MCF 10A (cell line): Measurements from ENCODE around the gene EMC8. TPM values are rescaled to one million over a fixed set of nuclear protein-coding genes. Genes with fewer than 3 reads are reported as not detected.

ENCODE experiments used
- BruUV-seq: library from RNA; stranded (reverse); fragments of 400-500 nt; replicated peaks from 2 replicates; lab custom pipeline; 2021; lab: Mats Ljungman, UMichigan
- CTCF ChIA-PET: fragments of 300-600 bp; sonication (Branson Sonifier 250); formaldehyde crosslinking; extraction: SDS; loops from one replicate; lab custom pipeline; 2021; ENCODE audit warnings: antibody characterized with exemption, inconsistent platforms; lab: Yijun Ruan, JAX
- POLR2A ChIA-PET: fragments of 300-600, 350-650 bp; sonication (Branson Sonifier 250); formaldehyde crosslinking; extraction: SDS; loops from one replicate; lab custom pipeline; 2020; ENCODE audit warnings: antibody characterized with exemption, inconsistent platforms; lab: Yijun Ruan, JAX
- DNase-seq: peaks from one replicate; pipeline ENCODE4 v3.0.0-alpha.2; 2018; ENCODE audit not compliant: unreplicated experiment
- H3K27ac Mint-ChIP-seq: one replicate; pipeline ENCODE4 v1.8.0; 2022; ENCODE audit warnings: mild to moderate bottlenecking, low read depth, mixed read lengths; ENCODE audit not compliant: unreplicated experiment
- H3K27me3 Mint-ChIP-seq: one replicate; pipeline ENCODE4 v1.8.0; 2022; ENCODE audit warnings: mixed read lengths; ENCODE audit not compliant: insufficient read depth, unreplicated experiment
- H3K36me3 Mint-ChIP-seq: one replicate; pipeline ENCODE4 v1.8.0; 2022; ENCODE audit warnings: mild to moderate bottlenecking, moderate library complexity, mixed read lengths; ENCODE audit not compliant: insufficient read depth, unreplicated experiment
- H3K4me1 Mint-ChIP-seq: one replicate; pipeline ENCODE4 v1.8.0; 2022; ENCODE audit warnings: mixed read lengths; ENCODE audit not compliant: insufficient read depth, unreplicated experiment
- H3K4me3 Mint-ChIP-seq: one replicate; pipeline ENCODE4 v1.8.0; 2022; ENCODE audit warnings: mild to moderate bottlenecking, moderate library complexity, mixed read lengths; ENCODE audit not compliant: unreplicated experiment
- H3K9me3 Mint-ChIP-seq: one replicate; pipeline ENCODE4 v1.8.0; 2022; ENCODE audit warnings: mixed read lengths; ENCODE audit not compliant: unreplicated experiment
- CTCF ChIP-seq: fragments of 200-600 bp; IDR thresholded peaks from one replicate; pipeline ENCODE4 v1.8.0; 2022; ENCODE audit warnings: antibody characterized with exemption, mild to moderate bottlenecking; ENCODE audit not compliant: unreplicated experiment
- intact Hi-C: fragments of 100-400 bp; cut with micrococcal nuclease; formaldehyde crosslinking; loops from 2 replicates; pipeline ENCODE4 v1.14.1; 2022
- total RNA-seq: library from RNA; stranded (reverse); gene quantifications from 2 replicates; pipeline ENCODE4 v1.2.3, GENCODE V29; 2022

EMC8 gene
- total RNA-seq, 1 experiment from 2014 or later: 68.5 TPM

- ChIA-PET CTCF (no interaction called here), POLR2A (no interaction called here)
- no TSS peak for BruUV-seq
- DNase-seq: no peak
- Mint-ChIP-seq H3K4me1 (peaks cover 8% of the 10 kb centered on the region), H3K27ac (no peak overlapping the region), H3K27me3 (peaks cover 20% of the 10 kb centered on the region), H3K36me3 (peaks cover 59% of the 10 kb centered on the region), H3K4me3 (no peak overlapping the region), H3K9me3 (no peaks in the 10 kb centered on the region)
- intact Hi-C loops: no loop called here
- TF ChIP-seq CTCF: no peak
These were observed 7.2 kb upstream of the EMC8 start for GRCh38 chr16:85806539-85806938.

GRCh38 chr16:85805442-85806045, 6.2 kb upstream of the EMC8 start:
- Mint-ChIP-seq H3K9me3 (no peaks in the 10 kb centered on the region), H3K27me3 (peaks cover 10% of the 10 kb centered on the region), H3K4me1 (peaks cover 17% of the 10 kb centered on the region), H3K27ac (no peak overlapping the region), H3K36me3 (peaks cover 61% of the 10 kb centered on the region), H3K4me3 (no peak overlapping the region)
- BruUV-seq: no TSS peak
- TF ChIP-seq CTCF: no peak
- POLR2A ChIA-PET: no interaction called here
- intact Hi-C loops: no loop called here
- CTCF ChIA-PET: interaction anchor here (0.9 to 1.2 kb wide), 2 partner anchors 16 to 210 kb away, joined by 3 to 4 read pairs; no protein-coding TSS in a partner anchor
- no peak for DNase-seq

- Mint-ChIP-seq H3K9me3 (no peaks in the 10 kb centered on the region), H3K36me3 (peaks cover 61% of the 10 kb centered on the region), H3K27me3 (no peaks in the 10 kb centered on the region), H3K4me3 (no peak overlapping the region), H3K4me1 (peaks cover 17% of the 10 kb centered on the region), H3K27ac (no peak overlapping the region)
- BruUV-seq: no TSS peak
- TF ChIP-seq CTCF: no peak
- intact Hi-C loops: no loop called here
- ChIA-PET CTCF (interaction anchor here (0.5 to 2.4 kb wide), 3 partner anchors 18 to 717 kb away, joined by 3 to 12 read pairs (median 3); no protein-coding TSS in a partner anchor), POLR2A (no interaction called here)
- DNase-seq: no peak
These were observed 4.2 kb upstream of the EMC8 start for GRCh38 chr16:85803570-85803969.

- intact Hi-C loops: no loop called here
- ChIA-PET POLR2A (interaction anchor here (0.6 to 2.1 kb wide), 13 partner anchors 11 to 264 kb away, joined by 3 to 14 read pairs (median 3); partner anchors contain the start of gene C16orf74), CTCF (interaction anchor here (0.6 kb wide), 2 partner anchors 19 to 720 kb away, joined by 3 read pairs; no protein-coding TSS in a partner anchor)
- Mint-ChIP-seq H3K9me3 (no peaks in the 10 kb centered on the region), H3K27me3 (no peaks in the 10 kb centered on the region), H3K4me1 (peaks cover 32% of the 10 kb centered on the region), H3K4me3 (peak overlapping the region; percentile 85), H3K27ac (peak overlapping the region; percentile 91), H3K36me3 (peaks cover 55% of the 10 kb centered on the region)
- no TSS peak for BruUV-seq
- no peak for DNase-seq
- TF ChIP-seq CTCF: no peak
These were observed 951 bp upstream of the EMC8 start for GRCh38 chr16:85800321-85800669.
